ENCODE data around the gene ADGRL3. TPM values are rescaled to one million over a fixed set of nuclear protein-coding genes. Genes with fewer than 3 reads are reported as not detected.

The ADGRL3 gene
- total and polyA plus RNA-seq, 4 donors: 0.07 to 1.7 (median 0.82) TPM

DNA sequence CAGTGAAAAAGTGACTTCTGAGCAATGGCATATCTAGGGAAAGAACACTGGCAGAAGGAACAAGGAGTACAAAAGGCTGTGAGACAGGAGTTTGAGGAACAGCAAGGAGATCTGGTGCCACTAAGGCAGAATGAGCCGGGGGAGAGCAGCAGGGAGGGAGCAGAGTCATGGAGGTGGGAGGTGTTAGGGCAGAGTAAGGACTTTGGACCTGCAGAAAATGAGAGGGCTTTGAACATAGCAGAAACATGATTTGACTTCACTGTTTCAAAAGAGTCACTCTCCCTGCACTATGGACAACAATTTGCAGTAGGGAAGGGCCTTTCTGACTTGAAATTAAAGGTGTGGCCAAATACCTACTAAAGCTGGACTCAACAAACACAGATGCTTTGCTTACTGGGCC is 356.2 kb downstream of the ADGRL3 start (continued):
- TF ChIP-seq JUND (IDR thresholded peaks at IDR 0.05) (no peak), FOXA2 (IDR thresholded peaks at IDR 0.05) (no peak)

GRCh38 chr4:61559396-61559795 is 359.3 kb downstream of the ADGRL3 start:
- no peak for TF ChIP-seq SP1 (IDR thresholded peaks at IDR 0.05)
- no peak for TF ChIP-seq EGR1 (IDR thresholded peaks at IDR 0.05; ENCODE audit: low read depth in 2 of 2)
- no peak for TF ChIP-seq TAF1 (conservative IDR thresholded peaks at IDR 0.05)
- no peak for TF ChIP-seq GABPA (IDR thresholded peaks at IDR 0.05 in 1 of 2, conservative IDR thresholded peaks at IDR 0.05 in 1 of 2)
- TF ChIP-seq JUND (IDR thresholded peaks at IDR 0.05): no peak
- TF ChIP-seq, protein P1, sequence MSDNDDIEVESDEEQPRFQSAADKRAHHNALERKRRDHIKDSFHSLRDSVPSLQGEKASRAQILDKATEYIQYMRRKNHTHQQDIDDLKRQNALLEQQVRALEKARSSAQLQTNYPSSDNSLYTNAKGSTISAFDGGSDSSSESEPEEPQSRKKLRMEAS (IDR thresholded peaks at IDR 0.05): no peak
- no peak for TF ChIP-seq ATF3 (IDR thresholded peaks at IDR 0.05)
- no peak for TF ChIP-seq FOXA2 (IDR thresholded peaks at IDR 0.05)
- TF ChIP-seq RAD21 (IDR thresholded peaks at IDR 0.05): no peak
- TF ChIP-seq HNF4G (IDR thresholded peaks at IDR 0.05): no peak
- TF ChIP-seq, protein P2, sequence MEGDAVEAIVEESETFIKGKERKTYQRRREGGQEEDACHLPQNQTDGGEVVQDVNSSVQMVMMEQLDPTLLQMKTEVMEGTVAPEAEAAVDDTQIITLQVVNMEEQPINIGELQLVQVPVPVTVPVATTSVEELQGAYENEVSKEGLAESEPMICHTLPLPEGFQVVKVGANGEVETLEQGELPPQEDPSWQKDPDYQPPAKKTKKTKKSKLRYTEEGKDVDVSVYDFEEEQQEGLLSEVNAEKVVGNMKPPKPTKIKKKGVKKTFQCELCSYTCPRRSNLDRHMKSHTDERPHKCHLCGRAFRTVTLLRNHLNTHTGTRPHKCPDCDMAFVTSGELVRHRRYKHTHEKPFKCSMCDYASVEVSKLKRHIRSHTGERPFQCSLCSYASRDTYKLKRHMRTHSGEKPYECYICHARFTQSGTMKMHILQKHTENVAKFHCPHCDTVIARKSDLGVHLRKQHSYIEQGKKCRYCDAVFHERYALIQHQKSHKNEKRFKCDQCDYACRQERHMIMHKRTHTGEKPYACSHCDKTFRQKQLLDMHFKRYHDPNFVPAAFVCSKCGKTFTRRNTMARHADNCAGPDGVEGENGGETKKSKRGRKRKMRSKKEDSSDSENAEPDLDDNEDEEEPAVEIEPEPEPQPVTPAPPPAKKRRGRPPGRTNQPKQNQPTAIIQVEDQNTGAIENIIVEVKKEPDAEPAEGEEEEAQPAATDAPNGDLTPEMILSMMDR (IDR thresholded peaks at IDR 0.05; ENCODE audit: low read depth, low read length, missing input control): no peak
- no peak for TF ChIP-seq REST (IDR thresholded peaks at IDR 0.05)
- TF ChIP-seq NR2F2 (IDR thresholded peaks at IDR 0.05): no peak
- no peak for TF ChIP-seq HNF4A (conservative IDR thresholded peaks at IDR 0.05)
- TF ChIP-seq YY1 (IDR thresholded peaks at IDR 0.05): no peak
- TF ChIP-seq FOXA1 (IDR thresholded peaks at IDR 0.05): no peak
- WGBS: 88% methylated on average over 3 of the region's 3 CpGs
- Histone ChIP-seq H3K9me3 (ENCODE audit: control insufficient read depth in 4 of 4, low read length in 3 of 4) (peaks cover 0 to 2% (median 0%) of the 10 kb centered on the region in 4 donors), H3K27me3 (ENCODE audit: control insufficient read depth in 4 of 4, insufficient read depth in 4 of 4, low read length in 3 of 4) (peaks cover 0 to 3% (median 0%) of the 10 kb centered on the region in 4 donors), H3K9ac (ENCODE audit: low read depth in 1 of 2, low read length in 2 of 2) (no peak overlapping the region), H3K36me3 (ENCODE audit: control insufficient read depth in 4 of 4, insufficient read depth in 3 of 4, low read depth in 1 of 4, low read length in 3 of 4) (no peaks in the 10 kb centered on the region), H3K27ac (ENCODE audit: low read depth in 1 of 2, low read length in 2 of 2) (no peak overlapping the region), H3K4me1 (ENCODE audit: control insufficient read depth in 4 of 4, insufficient read depth in 4 of 4, low read length in 3 of 4) (no peaks in the 10 kb centered on the region), H3K4me3 (ENCODE audit: low read depth in 1 of 3, low read length in 3 of 3) (no peak overlapping the region)
- no peak for DNase-seq (ENCODE audit: low spot score)

GRCh38 chr4:61561028-61561427 is 360.9 kb downstream of the ADGRL3 start:
- H3K36me3 ChIP-seq (ENCODE audit: control insufficient read depth in 4 of 4, insufficient read depth in 3 of 4, low read depth in 1 of 4, low read length in 3 of 4): no peaks in the 10 kb centered on the region
- H3K9ac ChIP-seq (ENCODE audit: low read depth in 1 of 2, low read length in 2 of 2): no peak overlapping the region
- peaks cover 0 to 2% (median 0%) of the 10 kb centered on the region in 4 donors for H3K9me3 ChIP-seq (ENCODE audit: control insufficient read depth in 4 of 4, low read length in 3 of 4)
- H3K27ac ChIP-seq (ENCODE audit: low read depth in 1 of 2, low read length in 2 of 2): no peak overlapping the region
- H3K4me1 ChIP-seq (ENCODE audit: control insufficient read depth in 4 of 4, insufficient read depth in 4 of 4, low read length in 3 of 4): no peaks in the 10 kb centered on the region
- no peak for TF ChIP-seq TAF1 (conservative IDR thresholded peaks at IDR 0.05)
- TF ChIP-seq GABPA (IDR thresholded peaks at IDR 0.05 in 1 of 2, conservative IDR thresholded peaks at IDR 0.05 in 1 of 2): no peak
- TF ChIP-seq, protein P1 (IDR thresholded peaks at IDR 0.05): no peak
- TF ChIP-seq HNF4A (conservative IDR thresholded peaks at IDR 0.05): no peak
- no peak for TF ChIP-seq EGR1 (IDR thresholded peaks at IDR 0.05; ENCODE audit: low read depth in 2 of 2)
- TF ChIP-seq NR2F2 (IDR thresholded peaks at IDR 0.05): no peak
- TF ChIP-seq ATF3 (IDR thresholded peaks at IDR 0.05): no peak
- TF ChIP-seq JUND (IDR thresholded peaks at IDR 0.05): no peak
- TF ChIP-seq HNF4G (IDR thresholded peaks at IDR 0.05): no peak
- TF ChIP-seq SP1 (IDR thresholded peaks at IDR 0.05): no peak
- TF ChIP-seq, protein P2 (IDR thresholded peaks at IDR 0.05; ENCODE audit: low read depth, low read length, missing input control): no peak
- no peak for TF ChIP-seq FOXA1 (IDR thresholded peaks at IDR 0.05)
- no peak for TF ChIP-seq RAD21 (IDR thresholded peaks at IDR 0.05)
- no peak for TF ChIP-seq YY1 (IDR thresholded peaks at IDR 0.05)
- TF ChIP-seq ZBTB33 (IDR thresholded peaks at IDR 0.05): no peak
- TF ChIP-seq RXRA (IDR thresholded peaks at IDR 0.05): no peak
- DNase-seq (ENCODE audit: low spot score): no peak
- H3K4me3 ChIP-seq (ENCODE audit: low read depth in 1 of 3, low read length in 3 of 3): no peak overlapping the region
- peaks cover 0 to 3% (median 0%) of the 10 kb centered on the region in 4 donors for H3K27me3 ChIP-seq (ENCODE audit: control insufficient read depth in 4 of 4, insufficient read depth in 4 of 4, low read length in 3 of 4)

Data from liver (tissue), 9 donors.